Measurements from ENCODE around the gene EZH2. TPM values are rescaled to one million over a fixed set of nuclear protein-coding genes. Genes with fewer than 3 reads are reported as not detected.

Gene EZH2
- total RNA-seq, 1 experiment from 2014 or later = 46.5 TPM

GRCh38 chr7:148824864-148825263 is 59.2 kb downstream of the EZH2 start:
- CTCF ChIA-PET = no interaction called here
- TF ChIP-seq CTCF (IDR thresholded peaks at IDR 0.05; ENCODE audit: unreplicated experiment) = no peak
- no peak for DNase-seq
- H3K27ac Mint-ChIP-seq (ENCODE audit: unreplicated experiment) = no peak overlapping the region
- no peaks in the 10 kb centered on the region for H3K9me3 Mint-ChIP-seq (ENCODE audit: low read depth, unreplicated experiment)
- no peak overlapping the region for H3K4me3 Mint-ChIP-seq (ENCODE audit: low read depth, unreplicated experiment)
- no peaks in the 10 kb centered on the region for H3K27me3 Mint-ChIP-seq (ENCODE audit: unreplicated experiment)
- H3K4me1 Mint-ChIP-seq (ENCODE audit: low read depth, unreplicated experiment) = no peaks in the 10 kb centered on the region
- no TSS peak for BruUV-seq (replicated peaks)
- intact Hi-C loops (cut with micrococcal nuclease; ENCODE audit: unreplicated experiment) = no loop called here
- H3K36me3 Mint-ChIP-seq (ENCODE audit: insufficient read depth, unreplicated experiment) = peaks cover 11% of the 10 kb centered on the region

GRCh38 chr7:148821422-148821821 is 62.7 kb downstream of the EZH2 start:
- no peak for DNase-seq
- peaks cover 25% of the 10 kb centered on the region for H3K36me3 Mint-ChIP-seq (ENCODE audit: insufficient read depth, unreplicated experiment)
- H3K9me3 Mint-ChIP-seq (ENCODE audit: low read depth, unreplicated experiment) = no peaks in the 10 kb centered on the region
- H3K27ac Mint-ChIP-seq (ENCODE audit: unreplicated experiment) = no peak overlapping the region
- H3K27me3 Mint-ChIP-seq (ENCODE audit: unreplicated experiment) = no peaks in the 10 kb centered on the region
- no TSS peak for BruUV-seq (replicated peaks)
- no peak overlapping the region for H3K4me3 Mint-ChIP-seq (ENCODE audit: low read depth, unreplicated experiment)
- CTCF ChIA-PET = interaction anchor here (0.7 kb wide), 1 partner anchor 177 kb away, joined by 8 read pairs; no protein-coding TSS in a partner anchor
- no peaks in the 10 kb centered on the region for H3K4me1 Mint-ChIP-seq (ENCODE audit: low read depth, unreplicated experiment)
- intact Hi-C loops (cut with micrococcal nuclease; ENCODE audit: unreplicated experiment) = no loop called here
- no peak for TF ChIP-seq CTCF (IDR thresholded peaks at IDR 0.05; ENCODE audit: unreplicated experiment)

- DNase-seq = no peak
- Mint-ChIP-seq H3K4me1 (ENCODE audit: low read depth, unreplicated experiment) (no peaks in the 10 kb centered on the region), H3K9me3 (ENCODE audit: low read depth, unreplicated experiment) (no peaks in the 10 kb centered on the region), H3K27ac (ENCODE audit: unreplicated experiment) (no peak overlapping the region), H3K36me3 (ENCODE audit: insufficient read depth, unreplicated experiment) (peaks cover 25% of the 10 kb centered on the region), H3K27me3 (ENCODE audit: unreplicated experiment) (no peaks in the 10 kb centered on the region), H3K4me3 (ENCODE audit: low read depth, unreplicated experiment) (no peak overlapping the region)
- no peak for TF ChIP-seq CTCF (IDR thresholded peaks at IDR 0.05; ENCODE audit: unreplicated experiment)
- BruUV-seq (replicated peaks) = no TSS peak
- CTCF ChIA-PET = no interaction called here
- intact Hi-C loops (cut with micrococcal nuclease; ENCODE audit: unreplicated experiment) = loop anchor here (5.0 kb wide), 1 partner anchor 142 kb away; no protein-coding TSS in a partner anchor
Observed at GRCh38 chr7:148819697-148820360, 64.3 kb downstream of the EZH2 start.

GRCh38 chr7:148815612-148816011 is 68.5 kb downstream of the EZH2 start:
- no peak for TF ChIP-seq CTCF (IDR thresholded peaks at IDR 0.05; ENCODE audit: unreplicated experiment)
- Mint-ChIP-seq H3K27me3 (ENCODE audit: unreplicated experiment) (no peaks in the 10 kb centered on the region), H3K4me3 (ENCODE audit: low read depth, unreplicated experiment) (no peak overlapping the region), H3K27ac (ENCODE audit: unreplicated experiment) (no peak overlapping the region), H3K9me3 (ENCODE audit: low read depth, unreplicated experiment) (no peaks in the 10 kb centered on the region), H3K4me1 (ENCODE audit: low read depth, unreplicated experiment) (no peaks in the 10 kb centered on the region), H3K36me3 (ENCODE audit: insufficient read depth, unreplicated experiment) (peaks cover 34% of the 10 kb centered on the region)
- DNase-seq = no peak
- CTCF ChIA-PET = interaction anchor here (0.9 kb wide), 1 partner anchor 126 kb away, joined by 3 read pairs; no protein-coding TSS in a partner anchor
- intact Hi-C loops (cut with micrococcal nuclease; ENCODE audit: unreplicated experiment) = loop anchor here (5.0 kb wide), 1 partner anchor 147 kb away; no protein-coding TSS in a partner anchor
- no TSS peak for BruUV-seq (replicated peaks)
